A549 (cell line): ENCODE measurements around the gene PRKG1. TPM values are rescaled to one million over a fixed set of nuclear protein-coding genes. Genes with fewer than 3 reads are reported as not detected.
A peak's percentile ranks its signal among the peaks of the same experiment; 100 is the strongest.

ENCODE experiments used
- ATAC-seq, 2 experiments: fragments of 200-7000 bp in 1 of 2; fragments of >200 bp in 1 of 2; cut with Nextera tagmentation in 1 of 2; cut with Tn5 transposase in 1 of 2; 3 replicates each; pipeline versions ENCODE4 v1.8.0 to v1.9.1; 2018 to 2020; ENCODE audit warnings: mild to moderate bottlenecking in 1 of 2, moderate library complexity in 1 of 2
- CTCF ChIA-PET: fragments of 300-600 bp; sonication (Branson Sonifier 250); formaldehyde crosslinking; extraction: SDS; loops from one replicate; lab custom pipeline; 2021; ENCODE audit warnings: antibody characterized with exemption, inconsistent platforms; lab: Yijun Ruan, JAX
- POLR2A ChIA-PET: fragments of 350-600 bp; formaldehyde crosslinking; extraction: SDS; loops from one replicate; lab custom pipeline; 2021; ENCODE audit warnings: antibody characterized with exemption, inconsistent platforms; lab: Yijun Ruan, JAX
- DNase-seq, 2 experiments: peaks; one replicate each; pipeline versions ENCODE4 v3.0.0 to v3.0.0-alpha.2; 2011 to 2016; ENCODE audit warnings: low read depth in 1 of 2, low spot score in 1 of 2
- FAIRE-seq: peaks from 2 replicates; lab custom pipeline; 2011; peaks lifted over from hg19 to GRCh38; lab: Jason Lieb, UNC
- H3K27ac ChIP-seq, 2 experiments: fragments of >200 bp; sonication (Bioruptor Twin); formaldehyde crosslinking; 3 replicates each; pipeline ENCODE4 v1.5.1; 2016 to 2017
- H3K4me1 ChIP-seq: fragments of >200 bp; sonication (Bioruptor Twin); formaldehyde crosslinking; 3 replicates; pipeline ENCODE4 v1.6.1; 2016
- H3K4me2 ChIP-seq: fragments of >200 bp; sonication (Bioruptor Twin); formaldehyde crosslinking; 3 replicates; pipeline ENCODE4 v1.6.1; 2016
- H3K4me3 ChIP-seq: fragments of >200 bp; sonication (Bioruptor Twin); formaldehyde crosslinking; 3 replicates; pipeline ENCODE4 v1.5.1; 2016
- H3K9me3 ChIP-seq: fragments of >200 bp; sonication (Bioruptor Twin); formaldehyde crosslinking; 3 replicates; pipeline ENCODE4 v1.6.1; 2016
- ATOH8 ChIP-seq: fragments of 250-450 bp; sonication (Bioruptor Pico); IDR thresholded peaks from 2 replicates; pipeline ENCODE4 v1.5.0; 2020; ENCODE audit warnings: low read depth, mild to moderate bottlenecking, moderate library complexity
- BCL3 ChIP-seq: fragments of >200 bp; sonication (Bioruptor Twin); formaldehyde crosslinking; IDR thresholded peaks from 3 replicates; pipeline ENCODE4 v1.6.1; 2016
- CBX2 ChIP-seq: fragments of 200-600 bp; sonication (generic); IDR thresholded peaks from 2 replicates; pipeline ENCODE4 v1.6.1; 2016; ENCODE audit warnings: low read depth, mild to moderate bottlenecking, borderline replicate concordance
- CBX8 ChIP-seq: fragments of 200-600 bp; sonication (generic); IDR thresholded peaks from 2 replicates; pipeline ENCODE4 v1.6.1; 2016
- CEBPB ChIP-seq, 2 experiments: fragments of >200 bp in 1 of 2; sonication (Bioruptor Twin) in 1 of 2; formaldehyde crosslinking in 1 of 2; IDR thresholded peaks; 2 replicates each; pipeline ENCODE4 v1.6.1; 2012 to 2016
- CTCF ChIP-seq: fragments of >200 bp; sonication (Bioruptor Twin); formaldehyde crosslinking; IDR thresholded peaks from 3 replicates; pipeline ENCODE4 v1.5.1; 2016
- ELK1 ChIP-seq: fragments of 150-350 bp; IDR thresholded peaks from 2 replicates; pipeline ENCODE4 v1.6.1; 2014; ENCODE audit warnings: low read depth, mild to moderate bottlenecking, low read length
- ESRRA ChIP-seq: fragments of 150-350 bp; IDR thresholded peaks from 2 replicates; pipeline ENCODE4 v1.6.1; 2014; ENCODE audit warnings: mild to moderate bottlenecking, low read length, borderline replicate concordance
- FOSB ChIP-seq: fragments of 250-450 bp; sonication (Bioruptor Pico); IDR thresholded peaks from 2 replicates; pipeline ENCODE4 v1.5.0; 2020; ENCODE audit warnings: mild to moderate bottlenecking, moderate library complexity
- FOSL2 ChIP-seq, 2 experiments: fragments of 450-650 bp in 1 of 2; fragments of >200 bp in 1 of 2; sonication (Bioruptor Twin) in 1 of 2; formaldehyde crosslinking; IDR thresholded peaks; 2 replicates each; pipeline versions ENCODE4 v1.5.0 to v1.6.1; 2016 to 2020; ENCODE audit warnings: mild to moderate bottlenecking in 1 of 2, moderate library complexity in 1 of 2
- HDAC2 ChIP-seq: fragments of 200-600 bp; sonication (generic); IDR thresholded peaks from 2 replicates; pipeline ENCODE4 v1.6.1; 2016
- HEYL ChIP-seq: fragments of 250-450 bp; sonication (Bioruptor Pico); IDR thresholded peaks from 2 replicates; pipeline ENCODE4 v1.8.0; 2021; ENCODE audit warnings: mild to moderate bottlenecking, moderate library complexity
- HOXA7 ChIP-seq: fragments of 250-450 bp; sonication (Bioruptor Pico); IDR thresholded peaks from 2 replicates; pipeline ENCODE4 v1.5.0; 2020; ENCODE audit warnings: mild to moderate bottlenecking, moderate library complexity
- HOXB13 ChIP-seq: fragments of 250-450 bp; sonication (Bioruptor Pico); IDR thresholded peaks from 2 replicates; pipeline ENCODE4 v1.5.0; 2020; ENCODE audit warnings: low read depth, mild to moderate bottlenecking, moderate library complexity
- HOXB5 ChIP-seq: fragments of 250-450 bp; sonication (Bioruptor Pico); IDR thresholded peaks from 2 replicates; pipeline ENCODE4 v1.5.0; 2020; ENCODE audit warnings: mild to moderate bottlenecking, moderate library complexity
- MYC ChIP-seq: IDR thresholded peaks from 2 replicates; pipeline ENCODE4 v1.6.1; 2012; ENCODE audit warnings: mild to moderate bottlenecking, inconsistent platforms, low read length, improper control_type of control experiment, borderline replicate concordance
- NFE2L2 ChIP-seq: fragments of 150-350 bp; conservative IDR thresholded peaks from 2 replicates; pipeline ENCODE4 v1.6.1; 2014; ENCODE audit warnings: low read length
- NPAS2 ChIP-seq: fragments of 250-450 bp; sonication (Bioruptor Pico); IDR thresholded peaks from 2 replicates; pipeline ENCODE4 v1.8.0; 2022; ENCODE audit warnings: mild to moderate bottlenecking, moderate library complexity, borderline replicate concordance
- PHF8 ChIP-seq: fragments of 200-600 bp; sonication (generic); IDR thresholded peaks from 2 replicates; pipeline ENCODE4 v1.6.1; 2016; ENCODE audit warnings: low read depth, mild to moderate bottlenecking, antibody characterized with exemption, moderate library complexity, borderline replicate concordance
- POLR2A ChIP-seq: IDR thresholded peaks from 2 replicates; pipeline ENCODE4 v1.6.1; 2012; ENCODE audit warnings: mild to moderate bottlenecking, low read length
- POLR2AphosphoS2 ChIP-seq: conservative IDR thresholded peaks from 2 replicates; pipeline ENCODE4 v1.6.1; 2012; ENCODE audit warnings: low read length, improper control_type of control experiment, inconsistent platforms
- RFX5 ChIP-seq: fragments of 450-650 bp; IDR thresholded peaks from 2 replicates; pipeline ENCODE4 v1.7.1; 2014; ENCODE audit warnings: antibody characterized with exemption, mild to moderate bottlenecking, moderate library complexity
- TFCP2L1 ChIP-seq: fragments of 250-450 bp; sonication (Bioruptor Pico); IDR thresholded peaks from 2 replicates; pipeline ENCODE4 v1.5.0; 2021; ENCODE audit warnings: mild to moderate bottlenecking
- USF2 ChIP-seq: fragments of 450-650 bp; IDR thresholded peaks from 2 replicates; pipeline ENCODE4 v1.6.1; 2014; ENCODE audit warnings: antibody characterized with exemption
- ZC3H11A ChIP-seq: fragments of 450-650 bp; IDR thresholded peaks from 2 replicates; pipeline ENCODE4 v1.6.1; 2014; ENCODE audit warnings: antibody characterized with exemption, mild to moderate bottlenecking
- ZSCAN20 ChIP-seq: fragments of 250-450 bp; sonication (Bioruptor Pico); IDR thresholded peaks from 2 replicates; pipeline ENCODE4 v1.8.0; 2022; ENCODE audit warnings: mild to moderate bottlenecking, moderate library complexity
- WGBS: methylation state at CpG from one replicate; pipeline ENCODE4 v1.1.6; 2017; ENCODE audit errors: missing lambda C conversion rate; 5-methylcytosine and 5-hydroxymethylcytosine counted together
- polyA plus RNA-seq, 4 experiments: library from polyadenylated mRNA; depleted of rRNA in 3 of 4; stranded (reverse); fragments of >200 nt; fragmentation: RNase III in 1 of 4; extraction: RNeasy Plus Mini Kit Qiagen cat#74134 plus additional on column Dnase treatment in 1 of 4; gene quantifications; 2 replicates in 3 of 4; 3 replicates in 1 of 4; pipeline ENCODE4 v1.2.3, GENCODE V29; 2011 to 2017
- TF ChIP-seq, protein P1 (sequence below): IDR thresholded peaks from 2 replicates; pipeline ENCODE4 v1.6.1; 2012
- TF ChIP-seq, protein P2 (sequence below): IDR thresholded peaks from 2 replicates; pipeline ENCODE4 v1.6.1; 2012

Gene PRKG1
- polyA plus RNA-seq, 2 of the 4 experiments (the other 2 are of a cell fraction) = not detected

DNA sequence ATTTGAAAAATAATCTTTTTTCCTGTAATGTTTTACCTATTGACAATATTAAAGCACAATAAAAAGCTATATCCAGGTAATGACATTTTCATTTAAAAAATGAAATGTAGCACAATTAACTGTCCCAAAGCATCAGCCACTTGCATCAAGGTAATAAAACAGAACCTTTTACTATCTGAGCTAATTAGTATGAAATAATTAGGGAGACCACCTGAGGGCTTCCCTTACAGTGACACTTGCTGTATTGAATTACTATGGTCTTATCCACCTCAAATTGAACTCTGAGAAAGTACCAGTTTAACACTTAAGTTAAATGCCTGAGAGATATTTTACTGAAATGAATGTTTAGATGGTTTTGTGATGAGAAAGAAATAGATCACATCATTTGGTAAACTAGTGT, 1120.4 kb downstream of the PRKG1 start:
- H3K4me1 ChIP-seq = no peaks in the 10 kb centered on the region
- ATAC-seq = no peak
- no peak overlapping the region for H3K4me3 ChIP-seq
- POLR2A ChIA-PET = no interaction called here
- no peak overlapping the region for H3K4me2 ChIP-seq
- no peak overlapping the region for H3K27ac ChIP-seq
- no peak for FAIRE-seq
- CTCF ChIA-PET = interaction anchor here (1.1 to 1.3 kb wide), 2 partner anchors 21 to 51 kb away, joined by 3 read pairs; no protein-coding TSS in a partner anchor
- TF ChIP-seq FOSB (CRISPR knock-in tag) (no peak), PHF8 (no peak), ESRRA (no peak), HOXB5 (CRISPR knock-in tag) (no peak), ELK1 (no peak), CEBPB (IDR thresholded peaks at IDR 0.05) (no peak), BCL3 (no peak), HDAC2 (no peak), USF2 (no peak), CBX8 (no peak), CBX2 (no peak), HOXB13 (CRISPR knock-in tag) (no peak), HEYL (CRISPR knock-in tag) (no peak), HOXA7 (no peak), ATOH8 (no peak), ZSCAN20 (CRISPR knock-in tag) (no peak)
- TF ChIP-seq, all 56 proteins: peak for 0
- DNase-seq = no peak
- no peaks in the 10 kb centered on the region for H3K9me3 ChIP-seq

GRCh38 chr10:52197098-52197497, 1122.8 kb downstream of the PRKG1 start:
- Histone ChIP-seq H3K27ac (no peak overlapping the region), H3K4me3 (no peak overlapping the region), H3K4me1 (no peaks in the 10 kb centered on the region), H3K9me3 (no peaks in the 10 kb centered on the region), H3K4me2 (no peak overlapping the region)
- ATAC-seq = no peak
- TF ChIP-seq TFCP2L1 (CRISPR knock-in tag) (no peak), FOSB (CRISPR knock-in tag) (no peak), MYC (no peak), ZSCAN20 (CRISPR knock-in tag) (no peak), HDAC2 (no peak), POLR2AphosphoS2 (no peak), ELK1 (no peak), CTCF (no peak), NPAS2 (no peak), NFE2L2 (no peak), ZC3H11A (no peak), POLR2A (no peak), RFX5 (no peak), FOSL2 (IDR thresholded peaks at IDR 0.05) (no peak), FOSL2 (CRISPR knock-in tag; IDR thresholded peaks at IDR 0.05) (no peak), CEBPB (IDR thresholded peaks at IDR 0.05) (no peak)
- TF ChIP-seq, protein P1, sequence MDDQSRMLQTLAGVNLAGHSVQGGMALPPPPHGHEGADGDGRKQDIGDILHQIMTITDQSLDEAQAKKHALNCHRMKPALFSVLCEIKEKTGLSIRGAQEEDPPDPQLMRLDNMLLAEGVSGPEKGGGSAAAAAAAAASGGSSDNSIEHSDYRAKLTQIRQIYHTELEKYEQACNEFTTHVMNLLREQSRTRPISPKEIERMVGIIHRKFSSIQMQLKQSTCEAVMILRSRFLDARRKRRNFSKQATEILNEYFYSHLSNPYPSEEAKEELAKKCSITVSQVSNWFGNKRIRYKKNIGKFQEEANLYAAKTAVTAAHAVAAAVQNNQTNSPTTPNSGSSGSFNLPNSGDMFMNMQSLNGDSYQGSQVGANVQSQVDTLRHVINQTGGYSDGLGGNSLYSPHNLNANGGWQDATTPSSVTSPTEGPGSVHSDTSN = no peak
- TF ChIP-seq, protein P2, sequence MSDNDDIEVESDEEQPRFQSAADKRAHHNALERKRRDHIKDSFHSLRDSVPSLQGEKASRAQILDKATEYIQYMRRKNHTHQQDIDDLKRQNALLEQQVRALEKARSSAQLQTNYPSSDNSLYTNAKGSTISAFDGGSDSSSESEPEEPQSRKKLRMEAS = no peak
- ChIA-PET POLR2A (no interaction called here), CTCF (interaction anchor here (1.2 to 1.3 kb wide), 2 partner anchors 14 to 19 kb away, joined by 4 to 6 read pairs; no protein-coding TSS in a partner anchor)
- peak; percentile 67 for FAIRE-seq
- DNase-seq = no peak
- WGBS = 11% methylated on average over 3 of the region's 3 CpGs
